Neutrophil (primary cell): Measurements from ENCODE around the gene ZNF445.

Experiments used
- H3K27ac ChIP-seq: fragments of 200-600 bp; sonication (generic); 2 replicates; pipeline ENCODE4 v1.5.1; 2016; ENCODE audit warnings: mild to moderate bottlenecking, moderate library complexity
- H3K27me3 ChIP-seq: fragments of 200-600 bp; sonication (generic); 2 replicates; pipeline ENCODE4 v1.6.0; 2016; ENCODE audit warnings: mild to moderate bottlenecking
- H3K36me3 ChIP-seq: fragments of 200-600 bp; sonication (generic); 2 replicates; pipeline ENCODE4 v1.5.1; 2017
- H3K4me1 ChIP-seq, 2 experiments: fragments of 200-600 bp in 1 of 2; sonication (generic) in 1 of 2; 1 replicate in 1 of 2; 2 replicates in 1 of 2; pipeline versions ENCODE4 v1.5.1 to v1.6.1; 2013 to 2016; ENCODE audit warnings: low read depth in 1 of 2, low read length in 1 of 2, mild to moderate bottlenecking in 1 of 2, moderate library complexity in 1 of 2; ENCODE audit not compliant: control insufficient read depth in 1 of 2, insufficient read depth in 1 of 2
- H3K4me3 ChIP-seq, 2 experiments: fragments of 200-600 bp in 1 of 2; sonication (generic) in 1 of 2; 1 replicate in 1 of 2; 2 replicates in 1 of 2; pipeline ENCODE4 v1.5.1; 2013 to 2016; ENCODE audit warnings: low read depth in 1 of 2, low read length in 1 of 2, mild to moderate bottlenecking in 1 of 2, moderate library complexity in 1 of 2
- H3K9me3 ChIP-seq: fragments of 200-600 bp; sonication (generic); 2 replicates; pipeline ENCODE4 v1.5.1; 2016
- CTCF ChIP-seq: fragments of 200-600 bp; sonication (generic); IDR thresholded peaks from 2 replicates; pipeline ENCODE4 v1.5.1; 2016; ENCODE audit warnings: antibody characterized with exemption

The ZNF445 gene

GRCh38 chr3:44516230-44516629 lies 38.8 kb upstream of the ZNF445 start:
- TF ChIP-seq CTCF: no peak
- peaks cover 7 to 9% of the 10 kb centered on the region in 2 experiments for H3K4me1 ChIP-seq
- no peaks in the 10 kb centered on the region for H3K36me3 ChIP-seq
- H3K27ac ChIP-seq: no peak overlapping the region
- H3K9me3 ChIP-seq: no peaks in the 10 kb centered on the region
- no peak overlapping the region for H3K4me3 ChIP-seq
- no peaks in the 10 kb centered on the region for H3K27me3 ChIP-seq

GRCh38 chr3:44513513-44513912 lies 36.0 kb upstream of the ZNF445 start:
- Histone ChIP-seq H3K36me3 (no peaks in the 10 kb centered on the region), H3K27me3 (no peaks in the 10 kb centered on the region), H3K4me1 (peaks cover 21 to 22% of the 10 kb centered on the region in 2 experiments), H3K9me3 (no peaks in the 10 kb centered on the region), H3K4me3 (no peak overlapping the region), H3K27ac (no peak overlapping the region)
- no peak for TF ChIP-seq CTCF

- no peak for TF ChIP-seq CTCF
- Histone ChIP-seq H3K4me3 (peak overlapping the region; percentile 67 to 76), H3K4me1 (peaks cover 15 to 18% of the 10 kb centered on the region in 2 experiments), H3K27ac (peak overlapping the region; percentile 73), H3K27me3 (no peaks in the 10 kb centered on the region), H3K9me3 (no peaks in the 10 kb centered on the region), H3K36me3 (no peaks in the 10 kb centered on the region)
Measured at GRCh38 chr3:44511238-44511566, 33.7 kb upstream of the ZNF445 start.

- H3K27ac ChIP-seq: peak overlapping the region; percentile 73
- no peaks in the 10 kb centered on the region for H3K27me3 ChIP-seq
- H3K36me3 ChIP-seq: no peaks in the 10 kb centered on the region
- peak overlapping the region; percentile 67 to 76 for H3K4me3 ChIP-seq
- TF ChIP-seq CTCF: no peak
- H3K9me3 ChIP-seq: no peaks in the 10 kb centered on the region
- H3K4me1 ChIP-seq: peaks cover 15 to 18% of the 10 kb centered on the region in 2 experiments
Measured at GRCh38 chr3:44510000-44510368, 32.5 kb upstream of the ZNF445 start.

GRCh38 chr3:44509393-44509921 lies 32.0 kb upstream of the ZNF445 start:
- Histone ChIP-seq H3K36me3 (no peaks in the 10 kb centered on the region), H3K9me3 (no peaks in the 10 kb centered on the region), H3K27ac (no peak overlapping the region), H3K4me1 (peaks cover 15 to 18% of the 10 kb centered on the region in 2 experiments), H3K27me3 (no peaks in the 10 kb centered on the region), H3K4me3 (peak overlapping the region; percentile 67 to 76)
- no peak for TF ChIP-seq CTCF

GRCh38 chr3:44506961-44507360 lies 29.5 kb upstream of the ZNF445 start:
- Histone ChIP-seq H3K36me3 (no peaks in the 10 kb centered on the region), H3K27me3 (no peaks in the 10 kb centered on the region), H3K9me3 (no peaks in the 10 kb centered on the region), H3K27ac (no peak overlapping the region), H3K4me1 (peaks cover 15 to 18% of the 10 kb centered on the region in 2 experiments), H3K4me3 (no peak overlapping the region)
- no peak for TF ChIP-seq CTCF
